ENCODE measurements around the gene GNAL. TPM values are rescaled to one million over a fixed set of nuclear protein-coding genes. Genes with fewer than 3 reads are reported as not detected.
"Not testable (repeated sequence)": the region's sequence is repeated elsewhere in the genome, so short reads cannot be mapped to it uniquely, and the experiment has no call there.

The GNAL gene
- total RNA-seq (10 to 100 TPM; 12.1 to 12.8 TPM), polyA plus RNA-seq (ENCODE audit: insufficient read depth, low read depth, low replicate concordance) (11.6 TPM)
- long read RNA-seq, donor 1, full-length matches to known transcripts, result 2 of 2 reads
- long read RNA-seq, donor 1, partial matches to known transcripts, result 0 of 2 reads
- long read RNA-seq, donor 1, other reads (novel, unspliced or antisense), result 0 of 2 reads
- long read RNA-seq, donor 2, partial matches to known transcripts, result 0 of 1 reads
- long read RNA-seq, donor 2, other reads (novel, unspliced or antisense), result 0 of 1 reads

DNA sequence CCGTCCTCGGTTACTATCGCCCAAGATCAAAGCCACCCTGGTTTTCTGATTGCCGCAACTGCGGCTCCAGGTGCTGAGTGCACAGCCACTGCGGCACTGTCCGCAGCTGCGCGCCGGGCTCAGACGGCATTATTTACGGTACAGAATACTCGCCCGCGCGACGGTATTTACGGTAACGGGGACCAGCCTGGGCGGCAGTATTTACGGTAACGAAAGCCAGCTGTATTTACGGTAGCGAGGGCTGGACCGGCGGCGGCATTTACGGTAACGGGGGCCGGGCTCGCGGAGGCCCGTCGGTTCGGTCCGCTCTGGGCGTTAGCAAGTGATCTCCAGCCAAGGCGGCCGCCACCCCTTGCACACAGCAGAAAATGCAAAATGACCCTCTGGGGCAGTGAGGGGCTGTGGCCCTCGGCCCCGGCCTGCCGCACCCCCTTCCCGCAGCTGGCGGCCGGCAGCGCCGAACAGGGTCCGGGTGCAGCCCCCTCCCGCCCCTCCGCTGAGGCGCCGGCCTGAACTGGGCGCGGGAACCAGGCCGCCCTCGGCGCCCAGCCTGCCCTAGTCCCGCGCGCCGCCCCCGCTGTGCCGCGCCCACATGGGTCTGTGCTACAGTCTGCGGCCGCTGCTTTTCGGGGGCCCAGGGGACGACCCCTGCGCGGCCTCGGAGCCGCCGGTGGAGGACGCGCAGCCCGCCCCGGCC lies at the start of gene GNAL:
Gene GNAL, plus strand, starts transcription at position 293 of the 697 bp plus-strand sequence. Its CDS starts 300 bp downstream, at position 593.
- Histone ChIP-seq H3K27me3 (no peaks in the 10 kb centered on the region), H3K27ac (peak within 1 kb of the TSS; percentile 26 to 50), H3K4me1 (peaks cover 5% of the 10 kb centered on the region), H3K36me3 (ENCODE audit: low read depth, missing control alignments) (no peaks in the 10 kb centered on the region), H3K4me3 (peak within 1 kb of the TSS; percentile 61 to 65), H3K9me3 (no peaks in the 10 kb centered on the region)
- 0% methylated on average over 11 to 25 of the region's 77 CpGs for WGBS, 2 donors
- DNase-seq, result peak; percentile 87
- intact Hi-C loops (cut with DNase I; ENCODE audit: low total_unique reads), result no loop called here
- no peak for TF ChIP-seq POLR2A (IDR thresholded peaks at IDR 0.05)
- TF ChIP-seq, protein P1, sequence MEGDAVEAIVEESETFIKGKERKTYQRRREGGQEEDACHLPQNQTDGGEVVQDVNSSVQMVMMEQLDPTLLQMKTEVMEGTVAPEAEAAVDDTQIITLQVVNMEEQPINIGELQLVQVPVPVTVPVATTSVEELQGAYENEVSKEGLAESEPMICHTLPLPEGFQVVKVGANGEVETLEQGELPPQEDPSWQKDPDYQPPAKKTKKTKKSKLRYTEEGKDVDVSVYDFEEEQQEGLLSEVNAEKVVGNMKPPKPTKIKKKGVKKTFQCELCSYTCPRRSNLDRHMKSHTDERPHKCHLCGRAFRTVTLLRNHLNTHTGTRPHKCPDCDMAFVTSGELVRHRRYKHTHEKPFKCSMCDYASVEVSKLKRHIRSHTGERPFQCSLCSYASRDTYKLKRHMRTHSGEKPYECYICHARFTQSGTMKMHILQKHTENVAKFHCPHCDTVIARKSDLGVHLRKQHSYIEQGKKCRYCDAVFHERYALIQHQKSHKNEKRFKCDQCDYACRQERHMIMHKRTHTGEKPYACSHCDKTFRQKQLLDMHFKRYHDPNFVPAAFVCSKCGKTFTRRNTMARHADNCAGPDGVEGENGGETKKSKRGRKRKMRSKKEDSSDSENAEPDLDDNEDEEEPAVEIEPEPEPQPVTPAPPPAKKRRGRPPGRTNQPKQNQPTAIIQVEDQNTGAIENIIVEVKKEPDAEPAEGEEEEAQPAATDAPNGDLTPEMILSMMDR (IDR thresholded peaks at IDR 0.05), result no peak

DNA sequence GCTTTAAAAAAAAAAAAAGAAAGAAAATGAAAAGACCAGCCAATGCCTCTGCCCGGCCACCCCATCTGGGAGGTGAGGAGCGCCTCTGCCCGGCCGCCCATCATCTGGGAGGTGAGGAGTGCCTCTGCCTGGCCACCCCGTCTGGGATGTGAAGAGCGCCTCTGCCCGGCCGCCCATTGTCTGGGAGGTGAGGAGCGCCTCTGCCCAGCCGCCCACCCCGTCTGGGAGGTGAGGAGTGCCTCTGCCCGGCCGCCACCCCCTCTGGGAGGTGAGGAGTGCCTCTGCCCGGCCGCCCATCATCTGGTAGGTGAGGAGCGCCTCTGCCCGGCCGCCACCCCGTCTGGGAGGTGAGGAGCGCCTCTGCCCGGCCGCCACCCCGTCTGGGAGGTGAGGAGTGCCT lies 41.8 kb upstream of the GNAL start:
- intact Hi-C loops (cut with DNase I; ENCODE audit: low total_unique reads); H3K9me3 ChIP-seq; DNase-seq; H3K27ac ChIP-seq; H3K4me1 ChIP-seq; H3K27me3 ChIP-seq; H3K4me3 ChIP-seq; H3K36me3 ChIP-seq (ENCODE audit: low read depth, missing control alignments): not testable (repeated sequence)
- 87 to 97% methylated on average over 7 to 20 of the region's 23 CpGs for WGBS, 2 donors

DNA sequence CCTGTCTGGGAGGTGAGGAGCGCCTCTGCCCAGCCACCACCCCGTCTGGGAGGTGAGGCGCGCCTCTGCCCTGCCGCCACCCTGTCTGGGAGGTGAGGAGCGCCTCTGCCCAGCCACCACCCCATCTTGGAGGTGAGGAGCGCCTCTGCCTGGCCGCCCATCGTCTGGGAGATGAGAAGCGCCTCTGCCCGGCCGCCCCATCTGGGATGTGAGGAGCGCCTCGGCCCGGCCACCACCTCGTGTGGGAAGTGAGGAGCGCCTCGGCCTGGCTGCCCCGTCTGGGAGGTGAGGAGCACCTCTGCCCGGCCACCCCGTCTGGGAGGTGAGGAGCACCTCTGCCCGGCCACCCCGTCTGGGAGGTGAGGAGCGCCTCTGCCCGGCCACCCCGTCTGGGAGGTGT lies 41.3 kb upstream of the GNAL start:
- H3K27ac ChIP-seq; H3K36me3 ChIP-seq (ENCODE audit: low read depth, missing control alignments); H3K27me3 ChIP-seq; H3K9me3 ChIP-seq; intact Hi-C loops (cut with DNase I; ENCODE audit: low total_unique reads); H3K4me3 ChIP-seq; H3K4me1 ChIP-seq; DNase-seq: not testable (repeated sequence)
- 93 to 100% methylated on average over 1 to 25 of the region's 26 CpGs for WGBS, 2 donors

DNA sequence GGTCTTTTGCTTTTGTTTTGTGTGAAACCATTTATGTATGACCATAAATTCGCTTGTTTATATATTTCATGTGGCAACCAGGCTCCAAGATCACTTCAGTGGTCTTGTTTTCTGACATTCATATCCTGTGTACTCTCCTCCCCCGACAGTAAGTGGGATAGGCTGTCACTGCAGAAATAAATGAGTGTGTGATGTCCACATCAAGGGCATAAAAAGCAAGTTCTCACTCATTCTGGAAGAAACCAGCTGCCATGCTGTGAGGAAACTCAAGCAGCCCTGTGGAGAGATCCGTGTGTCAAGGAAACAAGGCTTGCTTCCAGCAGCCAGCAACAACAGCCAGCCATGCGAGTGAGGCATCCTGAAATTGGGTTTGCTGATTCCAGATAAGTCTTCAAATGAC lies 39.2 kb upstream of the GNAL start:
- DNase-seq, result no peak

DNA sequence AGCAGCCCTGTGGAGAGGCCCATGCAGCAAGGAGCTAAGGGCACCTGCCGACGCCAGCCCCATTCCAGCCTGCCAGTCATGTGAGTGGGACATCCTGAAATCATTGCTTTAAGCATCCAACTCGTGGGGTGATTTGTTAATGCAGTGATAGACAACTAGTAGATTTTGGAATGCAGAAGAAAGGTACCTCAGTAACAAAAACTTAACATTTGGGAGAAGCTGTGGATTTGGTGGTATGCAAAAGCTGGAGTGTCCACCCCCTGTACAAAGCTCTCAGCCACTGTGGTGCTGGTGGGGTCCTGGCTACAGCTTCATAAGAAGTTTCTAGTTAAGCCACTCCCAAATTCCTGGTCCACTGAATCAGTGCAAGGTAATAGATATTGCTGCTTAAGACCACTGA lies 37.2 kb upstream of the GNAL start:
- H3K9me3 ChIP-seq, result no peaks in the 10 kb centered on the region
- H3K4me3 ChIP-seq, result no peak overlapping the region
- WGBS, 2 donors, result 82 to 83% methylated on average over 3 of the region's 3 CpGs
- no peaks in the 10 kb centered on the region for H3K36me3 ChIP-seq (ENCODE audit: low read depth, missing control alignments)
- DNase-seq, result no peak
- H3K27ac ChIP-seq, result no peak overlapping the region
- H3K27me3 ChIP-seq, result no peaks in the 10 kb centered on the region
- peaks cover 3% of the 10 kb centered on the region for H3K4me1 ChIP-seq
- intact Hi-C loops (cut with DNase I; ENCODE audit: low total_unique reads), result no loop called here
- TF ChIP-seq, protein P1 (IDR thresholded peaks at IDR 0.05), result no peak
- TF ChIP-seq POLR2A (IDR thresholded peaks at IDR 0.05), result no peak

More for the DNA sequence above, 39.2 kb upstream of the GNAL start:
- H3K4me3 ChIP-seq, result no peak overlapping the region
- no peaks in the 10 kb centered on the region for H3K36me3 ChIP-seq (ENCODE audit: low read depth, missing control alignments)
- intact Hi-C loops (cut with DNase I; ENCODE audit: low total_unique reads), result no loop called here
- no peaks in the 10 kb centered on the region for H3K9me3 ChIP-seq
- WGBS, 2 donors, result 85 to 90% methylated on average over 4 of the region's 4 CpGs
- no peaks in the 10 kb centered on the region for H3K27me3 ChIP-seq
- no peaks in the 10 kb centered on the region for H3K4me1 ChIP-seq
- no peak overlapping the region for H3K27ac ChIP-seq
- no peak for TF ChIP-seq POLR2A (IDR thresholded peaks at IDR 0.05)
- TF ChIP-seq, protein P1 (IDR thresholded peaks at IDR 0.05), result no peak

All from testis (tissue), 5 donors.